Calu3 (cell line): Measurements from ENCODE around the gene TTC34. TPM values are rescaled to one million over a fixed set of nuclear protein-coding genes. Genes with fewer than 3 reads are reported as not detected.

Experiments
- BruUV-seq: library from RNA; stranded (reverse); fragments of 400-500 nt; replicated peaks from 2 replicates; lab custom pipeline; 2021; lab: Mats Ljungman, UMichigan
- CTCF ChIA-PET: fragments of 300-600 bp; sonication (Branson Sonifier 250); formaldehyde crosslinking; loops from one replicate; lab custom pipeline; 2022; ENCODE audit warnings: antibody characterized with exemption; lab: Charles Lee
- DNase-seq: peaks from one replicate; pipeline ENCODE4 v3.0.0; 2022
- H3K27ac Mint-ChIP-seq: one replicate; pipeline ENCODE4 v1.8.0; 2022; ENCODE audit warnings: mixed read lengths; ENCODE audit not compliant: unreplicated experiment
- H3K27me3 Mint-ChIP-seq: one replicate; pipeline ENCODE4 v1.8.0; 2022; ENCODE audit warnings: mixed read lengths; ENCODE audit not compliant: unreplicated experiment
- H3K36me3 Mint-ChIP-seq: one replicate; pipeline ENCODE4 v1.8.0; 2022; ENCODE audit warnings: mild to moderate bottlenecking, moderate library complexity, mixed read lengths; ENCODE audit not compliant: insufficient read depth, unreplicated experiment
- H3K4me1 Mint-ChIP-seq: one replicate; pipeline ENCODE4 v1.8.0; 2022; ENCODE audit warnings: mild to moderate bottlenecking, low read depth, mixed read lengths; ENCODE audit not compliant: unreplicated experiment
- H3K4me3 Mint-ChIP-seq: one replicate; pipeline ENCODE4 v1.8.0; 2022; ENCODE audit warnings: mild to moderate bottlenecking, low read depth, moderate library complexity, mixed read lengths; ENCODE audit not compliant: unreplicated experiment
- H3K9me3 Mint-ChIP-seq: one replicate; pipeline ENCODE4 v1.8.0; 2022; ENCODE audit warnings: low read depth, mixed read lengths; ENCODE audit not compliant: unreplicated experiment
- CTCF ChIP-seq: fragments of 200-600 bp; IDR thresholded peaks from one replicate; pipeline ENCODE4 v1.8.0; 2022; ENCODE audit warnings: antibody characterized with exemption; ENCODE audit not compliant: unreplicated experiment
- intact Hi-C: fragments of 100-400 bp; cut with micrococcal nuclease; formaldehyde crosslinking; loops from one replicate; pipeline ENCODE4 v1.10.0; 2022; ENCODE audit not compliant: unreplicated experiment
- total RNA-seq: library from RNA; stranded (reverse); gene quantifications from 2 replicates; pipeline ENCODE4 v1.2.3, GENCODE V29; 2022

Gene TTC34
- total RNA-seq, 1 experiment from 2014 or later = 1.3 TPM

GRCh38 chr1:2845869-2846268 is 44.4 kb upstream of the TTC34 start:
- Mint-ChIP-seq H3K27me3 (peaks cover 69% of the 10 kb centered on the region), H3K9me3 (peaks cover 3% of the 10 kb centered on the region), H3K27ac (no peak overlapping the region), H3K4me1 (no peaks in the 10 kb centered on the region), H3K36me3 (no peaks in the 10 kb centered on the region), H3K4me3 (no peak overlapping the region)
- CTCF ChIA-PET = no interaction called here
- no TSS peak for BruUV-seq
- no peak for TF ChIP-seq CTCF
- intact Hi-C loops = no loop called here
- no peak for DNase-seq

GRCh38 chr1:2840036-2840809 is 38.7 kb upstream of the TTC34 start:
- H3K27me3 Mint-ChIP-seq = peaks cover 64% of the 10 kb centered on the region
- no TSS peak for BruUV-seq
- no peak overlapping the region for H3K27ac Mint-ChIP-seq
- H3K9me3 Mint-ChIP-seq = peaks cover 3% of the 10 kb centered on the region
- no peak for DNase-seq
- no peak overlapping the region for H3K4me3 Mint-ChIP-seq
- intact Hi-C loops = no loop called here
- CTCF ChIA-PET = no interaction called here
- H3K4me1 Mint-ChIP-seq = no peaks in the 10 kb centered on the region
- no peak for TF ChIP-seq CTCF
- no peaks in the 10 kb centered on the region for H3K36me3 Mint-ChIP-seq

GRCh38 chr1:2837823-2838222 is 36.3 kb upstream of the TTC34 start:
- H3K27me3 Mint-ChIP-seq = peaks cover 60% of the 10 kb centered on the region
- H3K27ac Mint-ChIP-seq = no peak overlapping the region
- no peak for DNase-seq
- no peaks in the 10 kb centered on the region for H3K4me1 Mint-ChIP-seq
- H3K9me3 Mint-ChIP-seq = no peaks in the 10 kb centered on the region
- TF ChIP-seq CTCF = no peak
- CTCF ChIA-PET = no interaction called here
- BruUV-seq = no TSS peak
- no peaks in the 10 kb centered on the region for H3K36me3 Mint-ChIP-seq
- intact Hi-C loops = no loop called here
- H3K4me3 Mint-ChIP-seq = no peak overlapping the region

- BruUV-seq = no TSS peak
- no peak overlapping the region for H3K4me3 Mint-ChIP-seq
- no peaks in the 10 kb centered on the region for H3K9me3 Mint-ChIP-seq
- CTCF ChIA-PET = no interaction called here
- no peaks in the 10 kb centered on the region for H3K4me1 Mint-ChIP-seq
- H3K36me3 Mint-ChIP-seq = no peaks in the 10 kb centered on the region
- TF ChIP-seq CTCF = no peak
- intact Hi-C loops = no loop called here
- H3K27ac Mint-ChIP-seq = no peak overlapping the region
- H3K27me3 Mint-ChIP-seq = peaks cover 65% of the 10 kb centered on the region
- DNase-seq = no peak
These were observed 35.8 kb upstream of the TTC34 start for GRCh38 chr1:2837316-2837715.
